HEK293 (cell line): ENCODE data around the gene YWHAG.
"Not testable (repeated sequence)": the region's sequence is repeated elsewhere in the genome, so short reads cannot be mapped to it uniquely, and the experiment has no call there.

Experiments
- CTCF ChIA-PET: fragments of 350-600 bp; formaldehyde crosslinking; extraction: SDS; loops from one replicate; lab custom pipeline; 2021; ENCODE audit warnings: antibody characterized with exemption; lab: Yijun Ruan, JAX
- POLR2A ChIA-PET: fragments of 300-600 bp; formaldehyde crosslinking; extraction: SDS; loops from one replicate; lab custom pipeline; 2020; ENCODE audit warnings: antibody characterized with exemption, inconsistent platforms; lab: Yijun Ruan, JAX
- H3K27ac ChIP-seq: fragments of 200-500 bp; sonication (Bioruptor generic); 2 replicates; pipeline ENCODE4 v1.5.1; 2014; ENCODE audit warnings: low read depth, low read length, control low read depth, inconsistent platforms; ENCODE audit errors: extremely low read depth
- H3K36me3 ChIP-seq, 2 experiments: fragments of 200-500 bp in 1 of 2; sonication (Bioruptor generic) in 1 of 2; 1 replicate in 1 of 2; 2 replicates in 1 of 2; pipeline ENCODE4 v1.5.1; 2014 to 2017; ENCODE audit warnings: inconsistent platforms in 2 of 2, low read length in 2 of 2; ENCODE audit not compliant: control insufficient read depth in 2 of 2, insufficient read depth in 1 of 2
- H3K4me1 ChIP-seq: fragments of 200-500 bp; sonication (Bioruptor generic); 2 replicates; pipeline ENCODE4 v1.5.1; 2014; ENCODE audit warnings: mild to moderate bottlenecking, low read length, inconsistent platforms; ENCODE audit not compliant: control insufficient read depth, insufficient read depth
- H3K4me3 ChIP-seq: 2 replicates; pipeline ENCODE4 v1.5.1; 2011; ENCODE audit warnings: low read depth, mild to moderate bottlenecking, control low read depth, low read length, moderate library complexity
- H3K9me3 ChIP-seq: fragments of 200-500 bp; sonication (Bioruptor generic); 2 replicates; pipeline ENCODE4 v1.5.1; 2014; ENCODE audit warnings: low read depth, low read length, inconsistent platforms; ENCODE audit not compliant: control insufficient read depth, insufficient read depth
- GLIS2 ChIP-seq: fragments of 450-650 bp; formaldehyde crosslinking; IDR thresholded peaks from 2 replicates; pipeline ENCODE4 v1.5.1; 2016; ENCODE audit warnings: missing biosample characterization, missing genetic modification characterization
- INSM2 ChIP-seq: fragments of 450-650 bp; formaldehyde crosslinking; IDR thresholded peaks from 2 replicates; pipeline ENCODE4 v1.5.1; 2016; ENCODE audit warnings: missing biosample characterization, missing genetic modification characterization
- KLF9 ChIP-seq: fragments of 450-650 bp; formaldehyde crosslinking; IDR thresholded peaks from 2 replicates; pipeline ENCODE4 v1.5.1; 2016; ENCODE audit warnings: missing biosample characterization, missing genetic modification characterization, low read depth
- PATZ1 ChIP-seq: fragments of 450-650 bp; formaldehyde crosslinking; IDR thresholded peaks from 2 replicates; pipeline ENCODE4 v1.5.1; 2016; ENCODE audit warnings: missing biosample characterization, missing genetic modification characterization
- PRDM1 ChIP-seq: fragments of 450-650 bp; formaldehyde crosslinking; IDR thresholded peaks from 2 replicates; pipeline ENCODE4; 2016; ENCODE audit warnings: missing biosample characterization, missing genetic modification characterization
- PRDM6 ChIP-seq: fragments of 450-650 bp; formaldehyde crosslinking; IDR thresholded peaks from 2 replicates; pipeline ENCODE4 v1.5.1; 2017; ENCODE audit warnings: missing biosample characterization, missing genetic modification characterization
- SP2 ChIP-seq: fragments of 450-650 bp; formaldehyde crosslinking; IDR thresholded peaks from 2 replicates; pipeline ENCODE4 v1.5.1; 2016; ENCODE audit warnings: missing biosample characterization, missing genetic modification characterization
- SP3 ChIP-seq: fragments of 450-650 bp; formaldehyde crosslinking; IDR thresholded peaks from 2 replicates; pipeline ENCODE4 v1.5.1; 2016; ENCODE audit warnings: missing biosample characterization, missing genetic modification characterization
- WT1 ChIP-seq: fragments of 450-650 bp; formaldehyde crosslinking; IDR thresholded peaks from 2 replicates; pipeline ENCODE4 v1.5.1; 2016; ENCODE audit warnings: missing biosample characterization, missing genetic modification characterization
- YY1 ChIP-seq: fragments of 450-650 bp; formaldehyde crosslinking; IDR thresholded peaks from 2 replicates; pipeline ENCODE4 v1.5.1; 2018; ENCODE audit warnings: missing biosample characterization, missing genetic modification characterization
- ZBTB26 ChIP-seq: fragments of 450-650 bp; formaldehyde crosslinking; optimal IDR thresholded peaks from 2 replicates; pipeline ENCODE3; 2016; ENCODE audit warnings: missing biosample characterization, mild to moderate bottlenecking, missing genetic modification characterization
- ZNF155 ChIP-seq: fragments of 450-650 bp; formaldehyde crosslinking; IDR thresholded peaks from 2 replicates; pipeline ENCODE4 v1.5.1; 2016; ENCODE audit warnings: missing biosample characterization, missing genetic modification characterization
- ZNF416 ChIP-seq: fragments of 450-650 bp; formaldehyde crosslinking; IDR thresholded peaks from 2 replicates; pipeline ENCODE4 v1.5.1; 2016; ENCODE audit warnings: missing biosample characterization, missing genetic modification characterization
- ZNF560 ChIP-seq: fragments of 450-650 bp; formaldehyde crosslinking; IDR thresholded peaks from 2 replicates; pipeline ENCODE4 v1.5.1; 2017; ENCODE audit warnings: missing biosample characterization, missing genetic modification characterization, borderline replicate concordance
- ZNF654 ChIP-seq: fragments of 450-650 bp; formaldehyde crosslinking; IDR thresholded peaks from 2 replicates; pipeline ENCODE4 v1.5.1; 2016; ENCODE audit warnings: low read depth, missing biosample characterization, missing genetic modification characterization
- ZNF701 ChIP-seq: fragments of 450-650 bp; formaldehyde crosslinking; IDR thresholded peaks from 2 replicates; pipeline ENCODE4 v1.5.1; 2016; ENCODE audit warnings: missing biosample characterization, missing genetic modification characterization
- ZNF76 ChIP-seq: fragments of 450-650 bp; formaldehyde crosslinking; IDR thresholded peaks from 2 replicates; pipeline ENCODE4; 2016; ENCODE audit warnings: low read depth, missing biosample characterization, missing genetic modification characterization, borderline replicate concordance
- ZNF837 ChIP-seq: fragments of 450-650 bp; formaldehyde crosslinking; IDR thresholded peaks from 2 replicates; pipeline ENCODE4 v1.5.1; 2016; ENCODE audit warnings: missing biosample characterization, missing genetic modification characterization

YWHAG gene

GRCh38 chr7:76403780-76404494 lies 45.1 kb upstream of the YWHAG start:
- POLR2A ChIA-PET = no interaction called here
- Histone ChIP-seq H3K9me3 (no peaks in the 10 kb centered on the region), H3K4me1 (no peaks in the 10 kb centered on the region), H3K27ac (no peak overlapping the region), H3K36me3 (no peaks in the 10 kb centered on the region), H3K4me3 (no peak overlapping the region)
- CTCF ChIA-PET = no interaction called here
- TF ChIP-seq WT1 (tag by site-specific recombination) (0 out of 2 replicates have a peak, but pooled peaks have one; percentile 36), ZNF560 (tag by site-specific recombination) (no peak)

GRCh38 chr7:76403097-76403496 lies 44.3 kb upstream of the YWHAG start:
- CTCF ChIA-PET = interaction anchor here (0.7 kb wide), 1 partner anchor 43 kb away, joined by 3 read pairs; no protein-coding TSS in a partner anchor
- H3K36me3 ChIP-seq, POLR2A ChIA-PET, H3K9me3 ChIP-seq, H3K4me3 ChIP-seq, H3K27ac ChIP-seq, H3K4me1 ChIP-seq: not testable (repeated sequence)

- no peaks in the 10 kb centered on the region for H3K9me3 ChIP-seq
- no peaks in the 10 kb centered on the region for H3K4me1 ChIP-seq
- POLR2A ChIA-PET = no interaction called here
- H3K27ac ChIP-seq = no peak overlapping the region
- H3K36me3 ChIP-seq = no peaks in the 10 kb centered on the region
- TF ChIP-seq ZNF837 (tag by site-specific recombination) (no peak), YY1 (tag by site-specific recombination) (no peak), ZNF76 (tag by site-specific recombination) (no peak)
- TF ChIP-seq, all 188 proteins: peak for 0
- no peak overlapping the region for H3K4me3 ChIP-seq
- CTCF ChIA-PET = no interaction called here
Observed at GRCh38 chr7:76400248-76400647, 41.5 kb upstream of the YWHAG start.

- H3K9me3 ChIP-seq = no peaks in the 10 kb centered on the region
- CTCF ChIA-PET = no interaction called here
- H3K36me3 ChIP-seq = no peaks in the 10 kb centered on the region
- peak overlapping the region; percentile 21 for H3K4me3 ChIP-seq
- POLR2A ChIA-PET = interaction anchor here (0.6 kb wide), 2 partner anchors 137 to 1344 kb away, joined by 3 read pairs; no protein-coding TSS in a partner anchor
- no peak overlapping the region; the same call in 1 of the 2 replicates for H3K27ac ChIP-seq
- no peaks in the 10 kb centered on the region for H3K4me1 ChIP-seq
- TF ChIP-seq PRDM1 (tag by site-specific recombination) = no peak
- TF ChIP-seq GLIS2 (tag by site-specific recombination) = peak; percentile 80
- no peak for TF ChIP-seq PRDM6
- TF ChIP-seq PATZ1 = peak; percentile 53
- TF ChIP-seq KLF9 = peak; percentile 91
- no peak for TF ChIP-seq ZNF155 (tag by site-specific recombination)
- TF ChIP-seq SP3 = peak; percentile 56
- TF ChIP-seq INSM2 (tag by site-specific recombination) = no peak
- TF ChIP-seq ZNF416 (tag by site-specific recombination) = no peak
- no peak for TF ChIP-seq ZNF701 (tag by site-specific recombination)
- TF ChIP-seq ZBTB26 = peak; percentile 83
- no peak for TF ChIP-seq ZNF654 (tag by site-specific recombination)
- TF ChIP-seq SP2 (tag by site-specific recombination) = peak; percentile 51
Observed at GRCh38 chr7:76397409-76398183, 38.8 kb upstream of the YWHAG start.
